GM23338 (cell line): Measurements from ENCODE around the gene GJA8. TPM values are rescaled to one million over a fixed set of nuclear protein-coding genes. Genes with fewer than 3 reads are reported as not detected.

Source experiments
- ATAC-seq: fragments of 200-7000 bp; cut with Tn5 transposase; 3 replicates; pipeline ENCODE4 v1.9.1; 2020
- DNase-seq: peaks from one replicate; pipeline ENCODE4 v3.0.0-alpha.2; 2015; ENCODE audit warnings: low spot score
- H2AFZ ChIP-seq: fragments of 200-600 bp; sonication (generic); 2 replicates; pipeline ENCODE4 v1.8.0; 2016; ENCODE audit warnings: antibody characterized with exemption, mild to moderate bottlenecking, moderate library complexity
- H3F3A ChIP-seq: fragments of 200-600 bp; sonication (generic); replicated peaks from 2 replicates; pipeline ENCODE4 v1.8.0; 2017; ENCODE audit warnings: antibody characterized with exemption, mixed run types, low read depth
- H3K27ac ChIP-seq: fragments of 200-600 bp; sonication (generic); 2 replicates; pipeline ENCODE4 v1.6.1; 2016; ENCODE audit warnings: low read depth
- H3K27me3 ChIP-seq: fragments of 200-600 bp; sonication (generic); 2 replicates; pipeline ENCODE4 v1.8.0; 2016; ENCODE audit warnings: mild to moderate bottlenecking, mixed run types, moderate library complexity; ENCODE audit not compliant: insufficient read depth
- H3K36me3 ChIP-seq: fragments of 200-600 bp; sonication (generic); 2 replicates; pipeline ENCODE4 v1.8.0; 2016; ENCODE audit warnings: mild to moderate bottlenecking; ENCODE audit not compliant: insufficient read depth
- H3K4me1 ChIP-seq: fragments of 200-600 bp; sonication (generic); 2 replicates; pipeline ENCODE4 v1.8.0; 2016; ENCODE audit warnings: mild to moderate bottlenecking, moderate library complexity; ENCODE audit not compliant: insufficient read depth
- H3K4me2 ChIP-seq: fragments of 200-600 bp; sonication (generic); 2 replicates; pipeline ENCODE4 v1.7.1; 2017; ENCODE audit warnings: mixed run types
- H3K4me3 ChIP-seq: fragments of 200-600 bp; sonication (generic); 2 replicates; pipeline ENCODE4 v1.6.1; 2016; ENCODE audit warnings: mixed run types
- H3K79me2 ChIP-seq: fragments of 200-600 bp; sonication (generic); replicated peaks from 2 replicates; pipeline ENCODE4 v1.8.0; 2017; ENCODE audit warnings: mild to moderate bottlenecking; ENCODE audit not compliant: insufficient read depth
- H3K9me2 ChIP-seq: fragments of 200-600 bp; sonication (generic); 2 replicates; pipeline ENCODE4 v1.8.0; 2017; ENCODE audit not compliant: insufficient read depth
- H4K20me1 ChIP-seq: fragments of 200-600 bp; sonication (generic); replicated peaks from 2 replicates; pipeline ENCODE4 v1.8.0; 2017; ENCODE audit warnings: mild to moderate bottlenecking; ENCODE audit not compliant: insufficient read depth
- H3K27ac Mint-ChIP-seq: 2 replicates; pipeline ENCODE4 v1.8.0; 2020; ENCODE audit warnings: inconsistent platforms, mild to moderate bottlenecking, moderate library complexity, mixed read lengths
- H3K27me3 Mint-ChIP-seq: 3 replicates; pipeline ENCODE4 v1.8.0; 2022; ENCODE audit warnings: low read depth, mild to moderate bottlenecking, moderate library complexity, mixed read lengths, inconsistent platforms; ENCODE audit not compliant: insufficient read depth, poor library complexity
- H3K36me3 Mint-ChIP-seq: 3 replicates; pipeline ENCODE4 v1.8.0; 2021; ENCODE audit warnings: low read depth, mild to moderate bottlenecking, inconsistent platforms, moderate library complexity, mixed read lengths
- H3K4me1 Mint-ChIP-seq: 3 replicates; pipeline ENCODE4 v1.8.0; 2020; ENCODE audit warnings: mild to moderate bottlenecking, inconsistent platforms, mixed read lengths
- H3K4me3 Mint-ChIP-seq: 3 replicates; pipeline ENCODE4 v1.8.0; 2021; ENCODE audit warnings: moderate library complexity, mild to moderate bottlenecking, inconsistent platforms, mixed read lengths
- H3K9me3 Mint-ChIP-seq: 3 replicates; pipeline ENCODE4 v1.8.0; 2020; ENCODE audit warnings: moderate library complexity, mild to moderate bottlenecking, inconsistent platforms, mixed read lengths
- CREB1 ChIP-seq: fragments of 250-450 bp; sonication (Bioruptor Pico); IDR thresholded peaks from 2 replicates; pipeline ENCODE4 v1.5.0; 2020; ENCODE audit warnings: low read depth, mild to moderate bottlenecking, moderate library complexity
- CTCF ChIP-seq, 2 experiments: fragments of 200-600 bp in 1 of 2; sonication (generic) in 1 of 2; conservative IDR thresholded peaks; 2 replicates each; pipeline versions ENCODE4 v1.5.1 to v1.6.1; 2016 to 2017; ENCODE audit warnings: antibody characterized with exemption in 2 of 2, low read depth in 2 of 2, mild to moderate bottlenecking in 2 of 2, moderate library complexity in 1 of 2
- ETS1 ChIP-seq: IDR thresholded peaks from 2 replicates; pipeline ENCODE4 v1.6.1; 2016; ENCODE audit warnings: antibody characterized with exemption
- EZH2 ChIP-seq: fragments of 200-600 bp; sonication (generic); IDR thresholded peaks from one replicate; pipeline ENCODE4 v1.8.0; 2017; ENCODE audit warnings: antibody characterized with exemption, mild to moderate bottlenecking, low read depth; ENCODE audit not compliant: unreplicated experiment
- EZH2phosphoT487 ChIP-seq: fragments of 200-600 bp; sonication (generic); IDR thresholded peaks from one replicate; pipeline ENCODE4 v1.8.1; 2018; ENCODE audit warnings: antibody characterized with exemption; ENCODE audit not compliant: unreplicated experiment
- NANOG ChIP-seq: IDR thresholded peaks from 2 replicates; pipeline ENCODE4 v1.6.1; 2016; ENCODE audit warnings: antibody characterized with exemption, borderline replicate concordance
- POLR2AphosphoS5 ChIP-seq: IDR thresholded peaks from 2 replicates; pipeline ENCODE4 v1.6.1; 2016; ENCODE audit warnings: antibody characterized with exemption, low read depth
- REST ChIP-seq: IDR thresholded peaks from one replicate; pipeline ENCODE4 v1.6.1; 2018; ENCODE audit warnings: antibody characterized with exemption; ENCODE audit not compliant: unreplicated experiment
- STAT1 ChIP-seq: IDR thresholded peaks from one replicate; pipeline ENCODE4 v1.6.1; 2016; ENCODE audit warnings: antibody characterized with exemption; ENCODE audit not compliant: unreplicated experiment
- ZNF114 ChIP-seq: fragments of 250-450 bp; sonication (Bioruptor Pico); IDR thresholded peaks from 2 replicates; pipeline ENCODE4 v1.5.0; 2020; ENCODE audit warnings: mild to moderate bottlenecking, moderate library complexity
- ZNF331 ChIP-seq: fragments of 250-450 bp; sonication (Bioruptor Pico); IDR thresholded peaks from 2 replicates; pipeline ENCODE4 v1.5.0; 2020; ENCODE audit warnings: low read depth, mild to moderate bottlenecking, moderate library complexity
- ZNF462 ChIP-seq: fragments of 250-450 bp; sonication (Bioruptor Pico); IDR thresholded peaks from 2 replicates; pipeline ENCODE4 v1.5.0; 2020; ENCODE audit warnings: mild to moderate bottlenecking, moderate library complexity
- polyA plus RNA-seq: library from polyadenylated mRNA; unstranded; fragments of >200 nt; fragmentation: Nextera tagmentation; extraction: Ambion mirVana; gene quantifications from 2 replicates; pipeline ENCODE4 v1.2.1, GENCODE V29; 2016
- total RNA-seq: library from RNA; depleted of rRNA; stranded (reverse); fragments of >200 nt; shearing (Covaris generic); gene quantifications from 2 replicates; pipeline ENCODE4 v1.2.3, GENCODE V29; 2014

The GJA8 gene
- total and polyA plus RNA-seq, 2 experiments from 2014 or later: not detected

GRCh38 chr1:147895123-147895522, 7.5 kb upstream of the GJA8 start:
- Histone ChIP-seq H3K4me1 (no peaks in the 10 kb centered on the region), H3K4me3 (no peak overlapping the region), H3K27me3 (no peaks in the 10 kb centered on the region), H3K79me2 (no peaks in the 10 kb centered on the region), H3K4me2 (no peak overlapping the region), H4K20me1 (no peaks in the 10 kb centered on the region), H3K9me2 (no peaks in the 10 kb centered on the region), H3F3A (no peaks in the 10 kb centered on the region), H3K27ac (no peak overlapping the region), H2AFZ (no peak overlapping the region), H3K36me3 (no peaks in the 10 kb centered on the region)
- no peak for DNase-seq
- Mint-ChIP-seq H3K9me3 (no peaks in the 10 kb centered on the region; the same call in 2 of the 3 replicates), H3K36me3 (no peaks in the 10 kb centered on the region), H3K4me1 (peaks cover 15% of the 10 kb centered on the region), H3K4me3 (no peak overlapping the region), H3K27ac (no peak overlapping the region), H3K27me3 (peaks cover 8% of the 10 kb centered on the region)
- ATAC-seq: no peak
- TF ChIP-seq ETS1: no peak
- TF ChIP-seq POLR2AphosphoS5: no peak
- TF ChIP-seq CREB1 (CRISPR knock-in tag): no peak
- no peak for TF ChIP-seq NANOG
- TF ChIP-seq REST: no peak
- TF ChIP-seq ZNF114 (CRISPR knock-in tag): no peak
- no peak for TF ChIP-seq CTCF (conservative IDR thresholded peaks at IDR 0.05; ENCODE audit: low read depth in 2 of 2)
- no peak for TF ChIP-seq ZNF462 (CRISPR knock-in tag)
- no peak for TF ChIP-seq STAT1
- TF ChIP-seq ZNF331 (CRISPR knock-in tag): no peak
- TF ChIP-seq EZH2phosphoT487: no peak
- no peak for TF ChIP-seq EZH2
